ENCODE results near the gene UGT8.

- TF ChIP-seq CTCF (conservative IDR thresholded peaks at IDR 0.05; ENCODE audit: low read depth, low read length) (no peak), EZH2 (IDR thresholded peaks at IDR 0.05; ENCODE audit: borderline replicate concordance, low read depth, low read length, poor library complexity, severe bottlenecking) (no peak)
These were observed 118.8 kb downstream of the UGT8 start for GRCh38 chr4:114717432-114717831.
